ENCODE data around the gene PSENEN. TPM values are rescaled to one million over a fixed set of nuclear protein-coding genes. Genes with fewer than 3 reads are reported as not detected.

PSENEN gene
- total RNA-seq, 6 experiments from 2014 or later = 24.2 to 42.9 (median 35.8) TPM

- intact Hi-C loops (cut with DNase I) = no loop called here
- TF ChIP-seq POLR2A (IDR thresholded peaks at IDR 0.05) (no peak), CTCF (IDR thresholded peaks at IDR 0.05) (no peak)
- no peaks in the 10 kb centered on the region for H3K9me3 ChIP-seq
- H3K27ac ChIP-seq = no peak overlapping the region
- DNase-seq = peak in 1 of 3 donors; percentile 24
- no peaks in the 10 kb centered on the region for H3K27me3 ChIP-seq
- ATAC-seq = no peak
- H3K4me3 ChIP-seq = no peak overlapping the region
- peaks cover 0 to 13% (median 5%) of the 10 kb centered on the region in 4 donors for H3K36me3 ChIP-seq
- 100% methylated on average over 1 of the region's 20 CpGs for WGBS (ENCODE audit: insufficient coverage, low coverage, low lambda C conversion rate, missing lambda C conversion rate)
- peaks cover 0 to 23% (median 12%) of the 10 kb centered on the region in 4 donors for H3K4me1 ChIP-seq
Observed at GRCh38 chr19:35752746-35753350, 7.4 kb downstream of the PSENEN start.

- WGBS (ENCODE audit: insufficient coverage, low coverage, low lambda C conversion rate, missing lambda C conversion rate) = 91% methylated on average over 4 of the region's 20 CpGs
- Histone ChIP-seq H3K4me1 (peaks cover 0 to 25% (median 11%) of the 10 kb centered on the region in 4 donors), H3K9me3 (no peaks in the 10 kb centered on the region), H3K4me3 (no peak overlapping the region), H3K27me3 (no peaks in the 10 kb centered on the region), H3K36me3 (peaks cover 0 to 13% (median 5%) of the 10 kb centered on the region in 4 donors), H3K27ac (no peak overlapping the region)
- ATAC-seq (no peak), DNase-seq (peak in 1 of 3 donors; percentile 18)
- intact Hi-C loops (cut with DNase I) = no loop called here
- no peak for TF ChIP-seq POLR2A (IDR thresholded peaks at IDR 0.05)
- no peak for TF ChIP-seq CTCF (IDR thresholded peaks at IDR 0.05)
Observed at GRCh38 chr19:35753634-35754369, 8.4 kb downstream of the PSENEN start.

GRCh38 chr19:35754370-35755130, 9.1 kb downstream of the PSENEN start:
- intact Hi-C loops (cut with DNase I) = no loop called here
- Histone ChIP-seq H3K4me3 (no peak overlapping the region), H3K4me1 (peaks cover 0 to 20% (median 9%) of the 10 kb centered on the region in 4 donors), H3K27me3 (no peaks in the 10 kb centered on the region), H3K9me3 (no peaks in the 10 kb centered on the region), H3K27ac (no peak overlapping the region), H3K36me3 (peaks cover 0 to 13% (median 5%) of the 10 kb centered on the region in 4 donors)
- WGBS (ENCODE audit: insufficient coverage, low coverage, low lambda C conversion rate, missing lambda C conversion rate) = 80% methylated on average over 9 of the region's 13 CpGs
- TF ChIP-seq POLR2A (IDR thresholded peaks at IDR 0.05) (no peak), CTCF (IDR thresholded peaks at IDR 0.05) (no peak)
- DNase-seq (no peak), ATAC-seq (no peak)

GRCh38 chr19:35755131-35755549, 9.7 kb downstream of the PSENEN start:
- Histone ChIP-seq H3K36me3 (peaks cover 0 to 13% (median 5%) of the 10 kb centered on the region in 4 donors), H3K27ac (no peak overlapping the region), H3K27me3 (no peaks in the 10 kb centered on the region), H3K4me1 (peaks cover 0 to 18% (median 9%) of the 10 kb centered on the region in 4 donors), H3K9me3 (no peaks in the 10 kb centered on the region), H3K4me3 (no peak overlapping the region)
- intact Hi-C loops (cut with DNase I) = no loop called here
- no peak for DNase-seq
- TF ChIP-seq CTCF (IDR thresholded peaks at IDR 0.05) = no peak
- no peak for ATAC-seq
- WGBS (ENCODE audit: insufficient coverage, low coverage, low lambda C conversion rate, missing lambda C conversion rate) = 64% methylated on average over 7 of the region's 17 CpGs

Data from right lobe of liver (tissue), 6 donors.